HEK293 (cell line): ENCODE results near the gene EEF1AKMT3.
A peak's percentile ranks its signal among the peaks of the same experiment; 100 is the strongest.

Experiments used
- CTCF ChIA-PET: fragments of 350-600 bp; formaldehyde crosslinking; extraction: SDS; loops from one replicate; lab custom pipeline; 2021; ENCODE audit warnings: antibody characterized with exemption; lab: Yijun Ruan, JAX
- POLR2A ChIA-PET: fragments of 300-600 bp; formaldehyde crosslinking; extraction: SDS; loops from one replicate; lab custom pipeline; 2020; ENCODE audit warnings: antibody characterized with exemption, inconsistent platforms; lab: Yijun Ruan, JAX
- H3K27ac ChIP-seq: fragments of 200-500 bp; sonication (Bioruptor generic); 2 replicates; pipeline ENCODE4 v1.5.1; 2014; ENCODE audit warnings: low read depth, low read length, control low read depth, inconsistent platforms; ENCODE audit errors: extremely low read depth
- H3K36me3 ChIP-seq, 2 experiments: fragments of 200-500 bp in 1 of 2; sonication (Bioruptor generic) in 1 of 2; 1 replicate in 1 of 2; 2 replicates in 1 of 2; pipeline ENCODE4 v1.5.1; 2014 to 2017; ENCODE audit warnings: inconsistent platforms in 2 of 2, low read length in 2 of 2; ENCODE audit not compliant: control insufficient read depth in 2 of 2, insufficient read depth in 1 of 2
- H3K4me1 ChIP-seq: fragments of 200-500 bp; sonication (Bioruptor generic); 2 replicates; pipeline ENCODE4 v1.5.1; 2014; ENCODE audit warnings: mild to moderate bottlenecking, low read length, inconsistent platforms; ENCODE audit not compliant: control insufficient read depth, insufficient read depth
- H3K4me3 ChIP-seq: 2 replicates; pipeline ENCODE4 v1.5.1; 2011; ENCODE audit warnings: low read depth, mild to moderate bottlenecking, control low read depth, low read length, moderate library complexity
- H3K9me3 ChIP-seq: fragments of 200-500 bp; sonication (Bioruptor generic); 2 replicates; pipeline ENCODE4 v1.5.1; 2014; ENCODE audit warnings: low read depth, low read length, inconsistent platforms; ENCODE audit not compliant: control insufficient read depth, insufficient read depth
- BCL11A ChIP-seq: fragments of 450-650 bp; formaldehyde crosslinking; IDR thresholded peaks from 2 replicates; pipeline ENCODE4 v1.5.1; 2016; ENCODE audit warnings: low read depth, missing biosample characterization, missing genetic modification characterization
- KLF8 ChIP-seq: fragments of 450-650 bp; formaldehyde crosslinking; IDR thresholded peaks from 2 replicates; pipeline ENCODE4 v1.5.1; 2016; ENCODE audit warnings: missing biosample characterization, missing genetic modification characterization
- KLF9 ChIP-seq: fragments of 450-650 bp; formaldehyde crosslinking; IDR thresholded peaks from 2 replicates; pipeline ENCODE4 v1.5.1; 2016; ENCODE audit warnings: missing biosample characterization, missing genetic modification characterization, low read depth
- MZF1 ChIP-seq: fragments of 450-650 bp; formaldehyde crosslinking; IDR thresholded peaks from 2 replicates; pipeline ENCODE4 v1.5.1; 2017; ENCODE audit warnings: missing biosample characterization, missing genetic modification characterization, borderline replicate concordance
- OVOL3 ChIP-seq: fragments of 450-650 bp; formaldehyde crosslinking; IDR thresholded peaks from 2 replicates; pipeline ENCODE4 v1.5.1; 2016; ENCODE audit warnings: missing biosample characterization, missing genetic modification characterization
- PBX3 ChIP-seq: sonication (generic); formaldehyde crosslinking; IDR thresholded peaks from 2 replicates; pipeline ENCODE4 v1.8.1; 2022; ENCODE audit warnings: mild to moderate bottlenecking, moderate library complexity, missing genetic modification reagents
- YY1 ChIP-seq: fragments of 450-650 bp; formaldehyde crosslinking; IDR thresholded peaks from 2 replicates; pipeline ENCODE4 v1.5.1; 2018; ENCODE audit warnings: missing biosample characterization, missing genetic modification characterization
- YY2 ChIP-seq: fragments of 450-650 bp; formaldehyde crosslinking; IDR thresholded peaks from 2 replicates; pipeline ENCODE4 v1.5.1; 2016; ENCODE audit warnings: missing biosample characterization, missing genetic modification characterization
- ZBTB17 ChIP-seq: fragments of 450-650 bp; formaldehyde crosslinking; IDR thresholded peaks from 2 replicates; pipeline ENCODE4 v1.5.1; 2016; ENCODE audit warnings: missing biosample characterization, missing genetic modification characterization
- ZBTB8A ChIP-seq: fragments of 450-650 bp; formaldehyde crosslinking; IDR thresholded peaks from 2 replicates; pipeline ENCODE4 v1.5.1; 2016; ENCODE audit warnings: missing biosample characterization, missing genetic modification characterization
- ZFHX2 ChIP-seq: fragments of 450-650 bp; formaldehyde crosslinking; conservative IDR thresholded peaks from 2 replicates; pipeline ENCODE4 v1.5.1; 2016; ENCODE audit warnings: missing biosample characterization, missing genetic modification characterization
- ZNF335 ChIP-seq: fragments of 450-650 bp; formaldehyde crosslinking; conservative IDR thresholded peaks from 2 replicates; pipeline ENCODE4 v1.5.1; 2016; ENCODE audit warnings: missing biosample characterization, missing genetic modification characterization
- ZNF426 ChIP-seq: fragments of 450-650 bp; formaldehyde crosslinking; IDR thresholded peaks from 2 replicates; pipeline ENCODE4 v1.5.1; 2017; ENCODE audit warnings: missing biosample characterization, missing genetic modification characterization, mild to moderate bottlenecking, inconsistent platforms, moderate library complexity
- ZNF433 ChIP-seq: fragments of 450-650 bp; formaldehyde crosslinking; IDR thresholded peaks from 2 replicates; pipeline ENCODE4 v1.5.1; 2016; ENCODE audit warnings: missing biosample characterization, missing genetic modification characterization, low read depth
- ZNF449 ChIP-seq: fragments of 450-650 bp; formaldehyde crosslinking; IDR thresholded peaks from 2 replicates; pipeline ENCODE4 v1.5.1; 2017; ENCODE audit warnings: missing biosample characterization, mild to moderate bottlenecking, missing genetic modification characterization, moderate library complexity
- ZNF529 ChIP-seq: fragments of 450-650 bp; formaldehyde crosslinking; IDR thresholded peaks from 2 replicates; pipeline ENCODE4 v1.5.1; 2017; ENCODE audit warnings: missing genetic modification characterization, missing biosample characterization; ENCODE audit not compliant: insufficient replicate concordance
- ZNF530 ChIP-seq: fragments of 450-650 bp; formaldehyde crosslinking; IDR thresholded peaks from 2 replicates; pipeline ENCODE4 v1.5.1; 2016; ENCODE audit warnings: low read depth, missing biosample characterization, missing genetic modification characterization
- ZNF580 ChIP-seq: fragments of 450-650 bp; formaldehyde crosslinking; IDR thresholded peaks from 2 replicates; pipeline ENCODE4 v1.5.1; 2016; ENCODE audit warnings: missing biosample characterization, missing genetic modification characterization
- ZNF626 ChIP-seq: fragments of 450-650 bp; sonication (Bioruptor Pico); formaldehyde crosslinking; IDR thresholded peaks from 2 replicates; pipeline ENCODE4 v1.5.1; 2018; ENCODE audit warnings: missing biosample characterization, missing genetic modification characterization, inconsistent platforms
- ZNF664 ChIP-seq: fragments of 450-650 bp; formaldehyde crosslinking; IDR thresholded peaks from 2 replicates; pipeline ENCODE4 v1.5.1; 2016; ENCODE audit warnings: missing biosample characterization, missing genetic modification characterization
- ZNF670 ChIP-seq: fragments of 450-650 bp; formaldehyde crosslinking; IDR thresholded peaks from 2 replicates; pipeline ENCODE4 v1.5.1; 2016; ENCODE audit warnings: missing biosample characterization, missing genetic modification characterization, low read depth
- ZNF792 ChIP-seq: fragments of 450-650 bp; formaldehyde crosslinking; IDR thresholded peaks from 2 replicates; pipeline ENCODE4 v1.5.1; 2016; ENCODE audit warnings: missing biosample characterization, missing genetic modification characterization
- TF ChIP-seq, protein P1 (sequence below): fragments of 450-650 bp; formaldehyde crosslinking; IDR thresholded peaks from 2 replicates; pipeline ENCODE4 v1.5.1; 2016; ENCODE audit warnings: missing biosample characterization, missing genetic modification characterization
- TF ChIP-seq, protein P2 (sequence below): fragments of 450-650 bp; formaldehyde crosslinking; IDR thresholded peaks from 2 replicates; pipeline ENCODE4 v1.5.1; 2016; ENCODE audit warnings: missing biosample characterization, missing genetic modification characterization, borderline replicate concordance

EEF1AKMT3 gene

GRCh38 chr12:57737467-57738460, 34.6 kb upstream of the EEF1AKMT3 start (continued):
- TF ChIP-seq KLF8 (no peak), ZBTB8A (tag by site-specific recombination) (peak; percentile 75; the same call in 1 of the 2 replicates), ZNF449 (tag by site-specific recombination) (no peak), ZFHX2 (0 out of 2 replicates have a peak, but pooled peaks have one; percentile 6)

DNA sequence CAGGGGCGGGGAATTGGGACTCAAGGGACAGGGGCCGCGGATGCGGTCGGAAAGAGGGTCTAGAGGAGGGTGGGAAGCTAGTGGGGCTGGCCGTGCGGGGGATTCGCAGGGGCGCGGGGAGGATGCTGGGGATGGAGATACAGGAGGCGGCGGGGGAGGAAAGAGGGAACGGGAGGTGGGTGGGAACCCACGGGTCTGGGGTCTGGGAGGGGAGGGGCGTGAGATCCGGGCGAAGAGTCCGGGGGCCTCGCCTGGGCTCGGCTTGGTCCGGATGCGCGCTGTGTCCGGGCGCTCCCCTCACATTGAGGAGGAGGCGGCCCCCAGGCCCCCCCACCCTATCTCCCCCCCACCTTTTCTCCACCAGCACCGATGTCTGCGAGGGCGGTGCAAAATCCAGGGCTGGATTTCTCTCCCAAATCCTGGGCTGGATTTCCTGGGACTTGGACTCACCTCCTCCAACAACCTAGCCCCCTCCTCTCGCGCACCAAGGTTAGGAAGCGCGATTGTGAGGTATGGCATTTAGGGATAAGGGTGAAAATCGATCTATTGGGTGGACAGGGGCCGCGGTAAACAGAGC, 33.7 kb upstream of the EEF1AKMT3 start, which contains the start of gene AGAP2:
AGAP2 (minus strand) TSS at position 82 of the 577 bp plus-strand sequence. CDS start 496 bp downstream, outside the sequence.
- H3K4me1 ChIP-seq, result peaks cover 6% of the 10 kb centered on the region; the same call in 1 of the 2 replicates
- ChIA-PET CTCF (interaction anchor here (0.6 to 4.8 kb wide), 4 partner anchors 14 to 284 kb away, joined by 3 to 55 read pairs (median 19); no protein-coding TSS in a partner anchor), POLR2A (no interaction called here)
- peak within 1 kb of the TSS; percentile 37 for H3K4me3 ChIP-seq
- no peaks in the 10 kb centered on the region for H3K36me3 ChIP-seq
- no peaks in the 10 kb centered on the region for H3K9me3 ChIP-seq
- H3K27ac ChIP-seq, result no peak within 1 kb of the TSS; the same call in 1 of the 2 replicates
- no peak for TF ChIP-seq YY1 (tag by site-specific recombination)
- no peak for TF ChIP-seq PBX3
- TF ChIP-seq, protein P1, sequence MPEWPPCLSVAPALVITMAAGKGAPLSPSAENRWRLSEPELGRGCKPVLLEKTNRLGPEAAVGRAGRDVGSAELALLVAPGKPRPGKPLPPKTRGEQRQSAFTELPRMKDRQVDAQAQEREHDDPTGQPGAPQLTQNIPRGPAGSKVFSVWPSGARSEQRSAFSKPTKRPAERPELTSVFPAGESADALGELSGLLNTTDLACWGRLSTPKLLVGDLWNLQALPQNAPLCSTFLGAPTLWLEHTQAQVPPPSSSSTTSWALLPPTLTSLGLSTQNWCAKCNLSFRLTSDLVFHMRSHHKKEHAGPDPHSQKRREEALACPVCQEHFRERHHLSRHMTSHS (tag by site-specific recombination), result no peak
- TF ChIP-seq, protein P2, sequence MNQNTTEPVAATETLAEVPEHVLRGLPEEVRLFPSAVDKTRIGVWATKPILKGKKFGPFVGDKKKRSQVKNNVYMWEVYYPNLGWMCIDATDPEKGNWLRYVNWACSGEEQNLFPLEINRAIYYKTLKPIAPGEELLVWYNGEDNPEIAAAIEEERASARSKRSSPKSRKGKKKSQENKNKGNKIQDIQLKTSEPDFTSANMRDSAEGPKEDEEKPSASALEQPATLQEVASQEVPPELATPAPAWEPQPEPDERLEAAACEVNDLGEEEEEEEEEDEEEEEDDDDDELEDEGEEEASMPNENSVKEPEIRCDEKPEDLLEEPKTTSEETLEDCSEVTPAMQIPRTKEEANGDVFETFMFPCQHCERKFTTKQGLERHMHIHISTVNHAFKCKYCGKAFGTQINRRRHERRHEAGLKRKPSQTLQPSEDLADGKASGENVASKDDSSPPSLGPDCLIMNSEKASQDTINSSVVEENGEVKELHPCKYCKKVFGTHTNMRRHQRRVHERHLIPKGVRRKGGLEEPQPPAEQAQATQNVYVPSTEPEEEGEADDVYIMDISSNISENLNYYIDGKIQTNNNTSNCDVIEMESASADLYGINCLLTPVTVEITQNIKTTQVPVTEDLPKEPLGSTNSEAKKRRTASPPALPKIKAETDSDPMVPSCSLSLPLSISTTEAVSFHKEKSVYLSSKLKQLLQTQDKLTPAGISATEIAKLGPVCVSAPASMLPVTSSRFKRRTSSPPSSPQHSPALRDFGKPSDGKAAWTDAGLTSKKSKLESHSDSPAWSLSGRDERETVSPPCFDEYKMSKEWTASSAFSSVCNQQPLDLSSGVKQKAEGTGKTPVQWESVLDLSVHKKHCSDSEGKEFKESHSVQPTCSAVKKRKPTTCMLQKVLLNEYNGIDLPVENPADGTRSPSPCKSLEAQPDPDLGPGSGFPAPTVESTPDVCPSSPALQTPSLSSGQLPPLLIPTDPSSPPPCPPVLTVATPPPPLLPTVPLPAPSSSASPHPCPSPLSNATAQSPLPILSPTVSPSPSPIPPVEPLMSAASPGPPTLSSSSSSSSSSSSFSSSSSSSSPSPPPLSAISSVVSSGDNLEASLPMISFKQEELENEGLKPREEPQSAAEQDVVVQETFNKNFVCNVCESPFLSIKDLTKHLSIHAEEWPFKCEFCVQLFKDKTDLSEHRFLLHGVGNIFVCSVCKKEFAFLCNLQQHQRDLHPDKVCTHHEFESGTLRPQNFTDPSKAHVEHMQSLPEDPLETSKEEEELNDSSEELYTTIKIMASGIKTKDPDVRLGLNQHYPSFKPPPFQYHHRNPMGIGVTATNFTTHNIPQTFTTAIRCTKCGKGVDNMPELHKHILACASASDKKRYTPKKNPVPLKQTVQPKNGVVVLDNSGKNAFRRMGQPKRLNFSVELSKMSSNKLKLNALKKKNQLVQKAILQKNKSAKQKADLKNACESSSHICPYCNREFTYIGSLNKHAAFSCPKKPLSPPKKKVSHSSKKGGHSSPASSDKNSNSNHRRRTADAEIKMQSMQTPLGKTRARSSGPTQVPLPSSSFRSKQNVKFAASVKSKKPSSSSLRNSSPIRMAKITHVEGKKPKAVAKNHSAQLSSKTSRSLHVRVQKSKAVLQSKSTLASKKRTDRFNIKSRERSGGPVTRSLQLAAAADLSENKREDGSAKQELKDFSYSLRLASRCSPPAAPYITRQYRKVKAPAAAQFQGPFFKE (tag by site-specific recombination), result no peak
- TF ChIP-seq ZNF792 (tag by site-specific recombination), result no peak
- no peak for TF ChIP-seq ZNF580
- no peak for TF ChIP-seq ZNF626
- no peak for TF ChIP-seq ZNF433 (tag by site-specific recombination)
- no peak for TF ChIP-seq ZNF426 (tag by site-specific recombination)
- TF ChIP-seq ZNF335 (tag by site-specific recombination), result peak; percentile 64
- peak; percentile 81 for TF ChIP-seq ZBTB17 (tag by site-specific recombination)
- no peak for TF ChIP-seq ZNF530 (tag by site-specific recombination)
- no peak for TF ChIP-seq YY2 (tag by site-specific recombination)
- TF ChIP-seq ZNF670, result no peak
- no peak for TF ChIP-seq ZNF529
- TF ChIP-seq KLF9 (tag by site-specific recombination), result peak; percentile 48
- no peak for TF ChIP-seq OVOL3 (tag by site-specific recombination)
- TF ChIP-seq ZNF664 (tag by site-specific recombination), result no peak
- no peak for TF ChIP-seq BCL11A (tag by site-specific recombination)
- no peak for TF ChIP-seq MZF1 (tag by site-specific recombination)
